GM12864 (cell line): ENCODE results near the gene PDGFA.

Source experiments
- DNase-seq: peaks from one replicate; pipeline ENCODE4 v3.0.0-alpha.2; 2011; ENCODE audit warnings: low read depth
- H3K4me3 ChIP-seq: 2 replicates; pipeline ENCODE4 v1.5.1; 2011; ENCODE audit warnings: mild to moderate bottlenecking, low read depth, low read length, control low read depth
- CTCF ChIP-seq: IDR thresholded peaks from 2 replicates; pipeline ENCODE4 v1.5.1; 2011; ENCODE audit warnings: low read depth, mild to moderate bottlenecking, moderate library complexity, low read length, control low read depth, inconsistent platforms; ENCODE audit errors: missing control alignments

PDGFA gene

GRCh38 chr7:465710-466400 lies 53.8 kb downstream of the PDGFA start:
- DNase-seq, result no peak
- TF ChIP-seq CTCF, result no peak
- H3K4me3 ChIP-seq, result no peak overlapping the region

DNA sequence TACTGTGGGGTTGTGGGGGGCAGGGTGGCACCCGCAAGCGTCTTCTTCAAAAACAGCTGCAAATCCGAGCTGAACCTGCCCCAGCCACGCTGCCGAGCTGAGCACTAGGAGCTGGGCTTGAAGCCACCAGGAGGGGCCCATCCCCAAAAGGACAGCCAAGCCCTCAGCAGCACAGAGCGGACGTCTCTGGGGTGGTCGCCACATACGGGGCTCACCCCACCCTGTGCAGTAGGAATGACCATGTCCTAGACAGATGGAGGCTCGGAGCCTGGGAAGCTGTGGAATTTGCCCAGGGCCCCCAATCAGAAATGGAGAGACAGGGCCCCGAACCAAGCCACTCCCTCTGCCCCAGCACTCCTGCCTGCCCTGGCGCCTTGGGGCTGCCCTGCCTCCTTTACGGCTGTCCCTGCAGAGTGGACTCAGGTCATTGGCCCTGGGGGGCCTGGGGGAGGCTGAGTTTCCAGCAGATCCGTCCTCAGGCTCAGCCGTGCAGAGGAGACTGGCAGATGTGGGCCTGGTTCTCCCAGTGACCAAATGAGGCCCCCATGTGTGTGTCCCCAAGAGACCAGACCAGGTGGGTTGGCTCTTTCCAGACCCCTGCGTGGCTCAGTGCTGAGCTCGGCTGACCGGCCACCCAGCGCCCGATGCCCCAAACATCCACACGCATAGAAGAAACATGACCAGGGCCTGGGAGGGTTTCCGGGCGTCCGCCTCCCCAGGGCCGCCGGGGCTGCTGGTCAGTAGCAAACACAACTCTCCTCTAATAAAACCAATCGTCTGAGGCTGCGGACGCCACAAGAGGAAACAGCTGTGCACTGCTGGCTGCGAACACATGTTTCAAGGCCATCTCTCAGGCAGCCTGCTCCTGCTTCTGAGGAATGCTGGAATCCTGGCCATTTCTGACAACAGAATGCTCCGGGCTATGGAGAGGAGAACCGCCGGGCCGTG lies 54.9 kb downstream of the PDGFA start:
- DNase-seq, result no peak
- TF ChIP-seq CTCF, result no peak
- no peak overlapping the region for H3K4me3 ChIP-seq

DNA sequence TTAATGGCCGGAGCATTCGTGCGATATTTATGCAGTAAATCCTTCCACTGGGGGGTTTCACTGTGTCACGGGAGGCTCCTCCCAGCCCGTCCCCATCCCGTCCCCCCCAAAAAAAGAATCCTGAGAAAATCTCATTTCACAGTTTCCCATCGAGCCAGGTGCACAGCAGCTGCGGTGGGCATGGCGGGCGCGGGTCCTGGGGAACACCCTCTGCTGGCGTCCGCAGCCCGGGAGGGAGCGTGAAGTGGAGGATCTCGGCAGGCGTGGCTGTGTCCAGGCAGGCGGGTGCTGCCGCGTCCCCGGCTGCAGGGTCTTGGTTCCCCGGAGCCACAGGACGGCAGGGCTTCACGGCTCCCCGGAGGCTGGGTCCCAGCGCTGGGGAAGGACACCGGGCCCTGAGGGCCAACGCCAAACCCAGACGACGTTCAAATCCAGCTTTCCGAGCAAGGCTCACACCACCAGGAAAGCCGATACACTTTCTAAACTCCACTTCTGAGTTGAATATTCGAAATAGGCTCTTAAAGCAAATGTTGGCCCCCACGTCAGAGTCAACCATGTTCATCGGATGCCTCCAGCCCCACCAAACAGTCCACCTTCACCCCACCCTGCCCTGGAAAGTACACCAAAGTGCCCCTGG lies 55.7 kb downstream of the PDGFA start:
- no peak overlapping the region for H3K4me3 ChIP-seq
- no peak for TF ChIP-seq CTCF
- no peak for DNase-seq

- no peak for DNase-seq
- TF ChIP-seq CTCF, result no peak
- no peak overlapping the region for H3K4me3 ChIP-seq
These were observed 56.3 kb downstream of the PDGFA start for GRCh38 chr7:463362-463781.

GRCh38 chr7:462173-463103 lies 57.2 kb downstream of the PDGFA start:
- no peak for DNase-seq
- H3K4me3 ChIP-seq, result no peak overlapping the region
- TF ChIP-seq CTCF, result no peak

GRCh38 chr7:461453-462172 lies 58.0 kb downstream of the PDGFA start:
- no peak overlapping the region for H3K4me3 ChIP-seq
- TF ChIP-seq CTCF, result no peak
- no peak for DNase-seq
